Astrocyte of the cerebellum (primary cell): Measurements from ENCODE around the gene KCTD21.

ENCODE experiments used
- DNase-seq: peaks from one replicate; pipeline ENCODE4 v3.0.0-alpha.2; 2011; ENCODE audit warnings: low read depth
- H3K4me3 ChIP-seq: 2 replicates; pipeline ENCODE4 v1.5.1; 2011; ENCODE audit warnings: mild to moderate bottlenecking, low read depth, low read length, moderate library complexity
- in situ Hi-C: cut with HindIII; loops from 2 replicates; pipeline ENCODE4 v1.10.0; 2017; ENCODE audit warnings: low sequenced_read_pairs
- TF ChIP-seq, protein P1 (sequence below): IDR thresholded peaks from 2 replicates; pipeline ENCODE4 v1.5.1; 2012; ENCODE audit warnings: low read length, low read depth, moderate library complexity, mild to moderate bottlenecking; ENCODE audit errors: missing control alignments

KCTD21 gene

DNA sequence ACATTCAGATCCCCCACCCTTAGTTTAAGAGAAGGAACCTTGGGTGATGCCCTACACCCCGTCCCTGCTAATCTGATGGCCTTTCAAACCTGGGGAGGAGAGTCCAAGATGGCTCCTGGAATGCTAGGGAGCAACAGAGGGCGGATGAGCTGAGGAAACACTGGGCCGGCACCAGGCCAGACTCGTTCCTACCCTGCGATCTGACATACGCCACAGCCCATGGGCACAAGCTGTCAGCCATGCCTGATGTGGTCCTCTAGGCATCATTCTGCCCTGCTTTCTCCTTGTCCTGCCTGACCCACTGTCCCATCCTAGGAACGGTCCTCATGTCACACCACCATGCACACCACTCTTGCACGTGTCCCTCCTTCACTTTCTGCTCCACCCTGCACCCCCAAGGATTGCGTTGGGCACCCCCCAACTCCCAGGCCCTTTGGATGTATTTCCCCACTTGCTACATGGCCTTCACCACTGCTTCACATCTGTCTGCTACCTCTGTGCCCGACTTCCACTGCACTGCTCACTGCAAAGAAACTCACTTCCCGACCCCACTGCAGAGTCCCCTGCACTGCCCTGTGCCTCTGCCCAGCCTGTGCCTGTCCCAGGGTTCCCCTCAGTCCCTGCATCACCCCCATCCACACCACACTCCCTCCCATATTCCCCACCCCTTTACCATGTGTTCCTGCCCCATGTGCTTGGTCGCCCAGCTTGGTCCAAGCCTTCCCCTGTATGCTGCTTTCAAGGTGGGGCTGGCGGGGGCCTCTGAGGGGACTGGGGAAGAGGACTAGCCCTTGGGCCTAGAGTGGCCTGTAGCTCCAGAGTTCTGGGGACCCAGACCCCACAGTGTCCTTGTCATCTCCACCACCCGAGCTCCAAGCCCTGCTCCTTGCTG, 29.5 kb upstream of the KCTD21 start:
- no peak for DNase-seq
- no peak overlapping the region for H3K4me3 ChIP-seq
- in situ Hi-C loops: no loop called here
- TF ChIP-seq, protein P1, sequence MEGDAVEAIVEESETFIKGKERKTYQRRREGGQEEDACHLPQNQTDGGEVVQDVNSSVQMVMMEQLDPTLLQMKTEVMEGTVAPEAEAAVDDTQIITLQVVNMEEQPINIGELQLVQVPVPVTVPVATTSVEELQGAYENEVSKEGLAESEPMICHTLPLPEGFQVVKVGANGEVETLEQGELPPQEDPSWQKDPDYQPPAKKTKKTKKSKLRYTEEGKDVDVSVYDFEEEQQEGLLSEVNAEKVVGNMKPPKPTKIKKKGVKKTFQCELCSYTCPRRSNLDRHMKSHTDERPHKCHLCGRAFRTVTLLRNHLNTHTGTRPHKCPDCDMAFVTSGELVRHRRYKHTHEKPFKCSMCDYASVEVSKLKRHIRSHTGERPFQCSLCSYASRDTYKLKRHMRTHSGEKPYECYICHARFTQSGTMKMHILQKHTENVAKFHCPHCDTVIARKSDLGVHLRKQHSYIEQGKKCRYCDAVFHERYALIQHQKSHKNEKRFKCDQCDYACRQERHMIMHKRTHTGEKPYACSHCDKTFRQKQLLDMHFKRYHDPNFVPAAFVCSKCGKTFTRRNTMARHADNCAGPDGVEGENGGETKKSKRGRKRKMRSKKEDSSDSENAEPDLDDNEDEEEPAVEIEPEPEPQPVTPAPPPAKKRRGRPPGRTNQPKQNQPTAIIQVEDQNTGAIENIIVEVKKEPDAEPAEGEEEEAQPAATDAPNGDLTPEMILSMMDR: no peak

DNA sequence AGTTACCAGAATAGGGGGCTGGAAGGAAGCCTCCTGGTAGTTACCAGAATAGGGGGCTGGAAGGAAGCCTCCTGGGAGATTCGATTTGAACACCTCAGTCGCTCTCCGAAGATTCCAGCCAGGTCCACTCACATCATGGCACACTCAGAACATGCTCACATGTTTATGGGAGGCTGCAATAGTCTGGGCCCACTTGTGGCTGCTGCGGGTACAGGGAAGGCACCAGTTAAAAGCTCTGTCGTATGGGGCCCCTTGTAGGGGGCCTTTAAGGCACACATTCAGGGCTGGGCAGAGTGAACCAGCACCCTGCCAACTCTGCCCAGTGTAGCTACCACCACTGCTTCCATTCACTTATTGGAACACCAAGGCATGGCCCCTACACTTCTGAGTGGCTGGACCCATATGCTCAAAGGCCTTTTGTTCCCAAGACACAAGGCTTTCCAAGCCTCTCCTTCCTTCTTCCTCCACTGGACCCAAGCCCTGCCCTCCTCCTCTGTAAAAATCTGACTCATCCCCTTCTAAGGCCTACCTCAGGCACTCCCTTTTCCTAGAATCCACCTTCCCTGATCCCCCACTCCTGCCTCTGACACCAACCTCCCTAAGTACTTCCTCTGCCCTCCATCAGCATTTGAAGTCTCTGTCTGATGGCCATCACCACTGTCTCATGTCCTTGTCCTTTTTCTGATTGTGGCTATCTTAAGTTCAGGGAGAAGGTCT, 28.3 kb upstream of the KCTD21 start:
- no peak overlapping the region for H3K4me3 ChIP-seq
- in situ Hi-C loops: no loop called here
- DNase-seq: no peak
- TF ChIP-seq, protein P1: no peak

DNA sequence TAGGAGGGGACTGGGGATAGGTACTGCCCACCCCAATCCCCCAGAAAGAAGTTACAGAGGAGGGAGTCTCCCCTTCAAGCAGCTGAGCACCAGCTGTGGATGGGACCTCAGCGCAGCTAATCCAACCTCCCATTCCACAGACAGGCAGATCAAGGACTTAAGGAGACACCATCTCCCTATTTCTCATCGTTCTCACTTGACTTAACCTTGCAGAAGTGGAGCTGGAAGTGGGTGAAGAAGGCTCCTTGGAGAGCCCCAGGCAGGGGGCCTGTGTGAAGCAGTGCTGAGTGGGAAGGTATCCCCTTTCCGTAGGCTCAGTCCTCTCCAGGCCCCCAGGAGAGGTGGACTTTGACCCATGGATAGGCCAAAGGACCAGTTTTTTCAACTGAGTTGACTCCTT, 27.6 kb upstream of the KCTD21 start:
- in situ Hi-C loops: no loop called here
- TF ChIP-seq, protein P1: no peak
- DNase-seq: no peak
- no peak overlapping the region for H3K4me3 ChIP-seq

DNA sequence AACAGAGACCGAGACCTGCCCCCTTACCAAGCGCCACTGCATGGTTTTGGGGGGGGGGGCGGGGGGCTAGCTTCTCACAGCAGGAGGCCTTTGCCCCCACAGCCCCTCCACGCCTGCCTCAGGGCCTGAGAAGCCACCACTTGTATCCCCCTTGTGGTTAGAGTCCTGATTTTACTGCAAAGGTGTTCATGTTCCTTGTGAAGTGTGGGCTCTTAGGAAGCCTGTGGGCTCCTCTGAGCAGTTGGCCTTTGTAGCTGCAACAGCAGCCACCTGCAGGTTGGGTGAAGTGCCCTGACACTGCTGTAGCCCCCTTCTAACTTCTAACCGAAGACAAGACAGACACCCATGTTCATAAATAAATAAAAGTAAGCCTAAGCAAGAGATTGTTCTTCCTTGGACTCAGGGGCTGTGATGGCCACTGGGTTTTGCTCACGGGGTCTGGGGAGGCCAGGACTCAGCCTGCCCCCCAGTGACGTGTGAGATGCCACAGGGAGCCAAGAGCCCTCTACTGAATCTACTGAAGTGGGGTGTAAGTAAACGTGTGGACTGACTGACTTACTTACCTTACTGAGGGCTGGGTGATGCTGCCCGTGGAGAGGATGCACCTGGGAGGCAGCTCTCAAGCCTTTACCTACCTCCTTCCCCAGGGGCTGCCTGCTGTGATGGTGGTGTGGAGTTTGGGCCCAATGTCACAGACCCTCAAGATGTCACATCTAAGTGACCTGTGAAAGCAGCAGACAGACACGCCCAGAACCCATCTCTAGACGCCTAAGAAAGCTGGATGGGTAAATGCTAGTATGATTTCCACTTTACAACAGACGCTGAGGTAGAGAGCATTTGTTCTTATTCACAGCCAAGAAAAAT, 26.1 kb upstream of the KCTD21 start:
- DNase-seq: no peak
- in situ Hi-C loops: no loop called here
- H3K4me3 ChIP-seq: no peak overlapping the region
- TF ChIP-seq, protein P1: no peak

DNA sequence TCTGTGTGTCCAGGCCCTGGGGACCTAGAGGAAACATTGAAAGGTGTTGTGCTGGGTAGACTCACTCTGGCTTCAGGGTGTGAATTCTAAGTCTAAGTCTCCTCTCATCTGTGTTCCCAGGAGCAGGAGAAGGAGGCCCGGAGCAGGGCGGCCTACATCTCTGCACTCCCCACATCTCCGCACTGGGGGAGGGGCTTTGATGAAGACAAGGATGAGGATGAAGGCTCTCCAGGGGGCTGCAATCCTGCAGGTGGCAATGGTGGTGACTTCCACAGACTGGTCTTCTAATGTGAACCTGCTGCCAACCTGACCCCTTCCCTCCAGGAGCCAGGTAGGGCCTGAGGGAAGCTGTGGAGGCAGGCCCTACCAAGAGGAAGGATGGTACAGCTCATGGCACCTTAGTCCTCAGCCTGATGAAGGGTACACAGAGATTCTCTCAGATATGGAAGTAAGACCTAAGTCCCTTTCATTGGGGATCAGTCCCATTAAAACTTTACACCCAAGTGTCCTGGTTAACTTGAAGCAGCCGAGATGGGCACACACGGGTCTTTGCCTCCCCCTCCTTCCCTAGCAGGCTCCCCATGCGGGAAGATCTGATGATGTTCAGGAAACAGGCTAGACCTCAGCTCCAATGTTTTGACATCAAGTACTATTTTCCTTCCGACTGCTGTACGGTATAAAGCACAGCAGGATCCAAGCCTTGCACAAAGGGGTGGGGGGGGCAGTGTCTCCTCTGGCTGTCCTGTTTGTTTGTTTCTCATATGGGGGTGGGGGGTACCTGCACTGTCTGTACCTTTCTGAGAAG, 25.3 kb upstream of the KCTD21 start:
- in situ Hi-C loops: no loop called here
- no peak for DNase-seq
- H3K4me3 ChIP-seq: no peak overlapping the region
- TF ChIP-seq, protein P1: no peak
